NCI-H526 treated with DMSO at 0.1 percent for 48 hours (cell line): ENCODE data around the gene PROM2.
"Not testable (repeated sequence)": the region's sequence is repeated elsewhere in the genome, so short reads cannot be mapped to it uniquely, and the experiment has no call there.

Experiments
- DNase-seq: peaks from one replicate; lab custom pipeline; 2025; lab: John Stamatoyannopoulos, UW

The PROM2 gene

GRCh38 chr2:95269036-95269680 lies 5.1 kb upstream of the PROM2 start:
- DNase-seq, result no peak

GRCh38 chr2:95269745-95270144 lies 4.5 kb upstream of the PROM2 start:
- DNase-seq, result not testable (repeated sequence)

- no peak for DNase-seq
These were observed 3.6 kb upstream of the PROM2 start for GRCh38 chr2:95270541-95271081.

- no peak for DNase-seq
These were observed 2.8 kb upstream of the PROM2 start for GRCh38 chr2:95271381-95271971.

- no peak for DNase-seq
These were observed 1.9 kb upstream of the PROM2 start for GRCh38 chr2:95272299-95272751.

- DNase-seq, result no peak
These were observed 1.5 kb upstream of the PROM2 start for GRCh38 chr2:95272781-95273180.

- peak; percentile 9 for DNase-seq
These were observed 521 bp upstream of the PROM2 start for GRCh38 chr2:95273566-95274290.

- DNase-seq, result no peak
These were observed 884 bp downstream of the PROM2 start for GRCh38 chr2:95275151-95275515.

GRCh38 chr2:95275601-95276243 lies 1.5 kb downstream of the PROM2 start:
- no peak for DNase-seq

- no peak for DNase-seq
These were observed 2.1 kb downstream of the PROM2 start for GRCh38 chr2:95276244-95276887.

GRCh38 chr2:95276888-95277245 lies 2.6 kb downstream of the PROM2 start:
- no peak for DNase-seq

GRCh38 chr2:95277246-95277906 lies 3.1 kb downstream of the PROM2 start:
- DNase-seq, result no peak

GRCh38 chr2:95278051-95278471 lies 3.8 kb downstream of the PROM2 start:
- DNase-seq, result no peak

GRCh38 chr2:95278637-95279225 lies 4.5 kb downstream of the PROM2 start:
- no peak for DNase-seq

GRCh38 chr2:95279435-95280035 lies 5.3 kb downstream of the PROM2 start:
- no peak for DNase-seq

GRCh38 chr2:95281071-95281470 lies 6.8 kb downstream of the PROM2 start:
- DNase-seq, result no peak

- DNase-seq, result no peak
These were observed 7.5 kb downstream of the PROM2 start for GRCh38 chr2:95281786-95282185.

- DNase-seq, result no peak
These were observed 8.2 kb downstream of the PROM2 start for GRCh38 chr2:95282458-95282857.

GRCh38 chr2:95283562-95283961 lies 9.3 kb downstream of the PROM2 start:
- DNase-seq, result no peak

- DNase-seq, result no peak
These were observed 10.8 kb downstream of the PROM2 start for GRCh38 chr2:95284886-95285541.
